LNCAP (cell line): ENCODE results near the gene MDK.

Source experiments
- CTCF ChIP-seq: fragments of 450-650 bp; IDR thresholded peaks from 2 replicates; pipeline ENCODE4 v1.5.1; 2017; ENCODE audit warnings: mild to moderate bottlenecking

Gene MDK

GRCh38 chr11:46426233-46426991, 44.9 kb downstream of the MDK start:
- no peak for TF ChIP-seq CTCF

DNA sequence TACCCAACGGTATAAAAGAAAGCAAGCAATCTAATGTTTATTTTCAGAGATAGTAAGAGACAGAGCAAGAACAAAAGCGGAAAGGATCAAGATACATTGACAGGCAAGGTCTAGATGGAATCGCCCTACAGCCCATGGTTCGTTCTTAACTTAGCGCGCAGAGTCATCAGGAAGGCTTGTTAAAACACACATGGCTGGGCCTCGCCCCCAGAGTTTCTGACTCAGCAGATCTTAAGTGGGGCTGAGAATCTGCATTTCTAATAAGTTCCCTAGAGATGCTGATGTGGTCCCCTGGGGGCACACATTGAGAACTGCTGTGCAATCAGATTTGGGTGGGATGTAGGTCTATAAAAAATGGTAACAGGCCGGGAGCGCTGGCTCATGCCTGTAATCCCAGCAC, 45.9 kb downstream of the MDK start:
- no peak for TF ChIP-seq CTCF

DNA sequence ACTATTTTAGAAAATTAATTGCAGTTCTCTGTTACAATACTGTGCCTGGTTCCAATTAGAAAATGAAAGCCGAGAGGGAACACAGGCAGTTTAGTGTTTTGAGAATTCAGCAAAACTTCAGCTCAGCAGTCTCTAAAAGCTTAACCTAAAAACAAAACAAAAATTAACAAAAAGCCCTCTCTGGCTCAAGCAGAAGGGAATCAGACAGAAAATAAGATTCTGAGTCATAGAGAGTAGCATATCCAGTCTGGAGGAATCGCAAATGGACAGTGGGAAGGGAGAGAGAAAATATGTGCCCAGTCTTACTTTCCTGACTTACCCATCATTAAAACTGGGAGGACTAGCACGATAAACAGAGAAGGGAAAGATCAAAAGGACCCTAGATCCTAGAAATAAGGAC, 48.2 kb downstream of the MDK start:
- no peak for TF ChIP-seq CTCF

GRCh38 chr11:46431211-46431610, 49.7 kb downstream of the MDK start:
- no peak for TF ChIP-seq CTCF
